GM10248 (cell line): ENCODE measurements around the gene PLXNC1.

ENCODE experiments used
- CTCF ChIA-PET: fragments of 300-600 bp; sonication (Branson Sonifier 250); formaldehyde crosslinking; extraction: SDS; loops from one replicate; lab custom pipeline; 2021; ENCODE audit warnings: antibody characterized with exemption; lab: Yijun Ruan, JAX
- POLR2A ChIA-PET: fragments of 350-650 bp; sonication (Branson Sonifier 250); formaldehyde crosslinking; extraction: SDS; loops from one replicate; lab custom pipeline; 2020; ENCODE audit warnings: antibody characterized with exemption; lab: Yijun Ruan, JAX
- DNase-seq: peaks from one replicate; pipeline ENCODE4 v3.0.0; 2012; ENCODE audit errors: extremely low spot score
- CTCF ChIP-seq: IDR thresholded peaks from 2 replicates; pipeline ENCODE4 v1.5.1; 2012; ENCODE audit warnings: mild to moderate bottlenecking, low read depth; ENCODE audit errors: extremely low read depth, missing control alignments, control extremely low read depth

PLXNC1 gene

GRCh38 chr12:94263905-94264561 lies 115.7 kb downstream of the PLXNC1 start:
- ChIA-PET POLR2A (no interaction called here), CTCF (interaction anchor here (1.4 to 2.0 kb wide), 2 partner anchors 25 to 49 kb away, joined by 3 to 10 read pairs; no protein-coding TSS in a partner anchor)
- TF ChIP-seq CTCF: no peak
- no peak for DNase-seq

GRCh38 chr12:94264736-94265485 lies 116.5 kb downstream of the PLXNC1 start:
- TF ChIP-seq CTCF: no peak
- DNase-seq: no peak
- ChIA-PET POLR2A (no interaction called here), CTCF (interaction anchor here (1.1 kb wide), 1 partner anchor 10 kb away, joined by 4 read pairs; no protein-coding TSS in a partner anchor)

- ChIA-PET CTCF (interaction anchor here (1.1 to 1.4 kb wide), 2 partner anchors 11 to 18 kb away, joined by 4 to 5 read pairs; no protein-coding TSS in a partner anchor), POLR2A (no interaction called here)
- no peak for DNase-seq
- TF ChIP-seq CTCF: no peak
These were observed 117.2 kb downstream of the PLXNC1 start for GRCh38 chr12:94265539-94265938.

DNA sequence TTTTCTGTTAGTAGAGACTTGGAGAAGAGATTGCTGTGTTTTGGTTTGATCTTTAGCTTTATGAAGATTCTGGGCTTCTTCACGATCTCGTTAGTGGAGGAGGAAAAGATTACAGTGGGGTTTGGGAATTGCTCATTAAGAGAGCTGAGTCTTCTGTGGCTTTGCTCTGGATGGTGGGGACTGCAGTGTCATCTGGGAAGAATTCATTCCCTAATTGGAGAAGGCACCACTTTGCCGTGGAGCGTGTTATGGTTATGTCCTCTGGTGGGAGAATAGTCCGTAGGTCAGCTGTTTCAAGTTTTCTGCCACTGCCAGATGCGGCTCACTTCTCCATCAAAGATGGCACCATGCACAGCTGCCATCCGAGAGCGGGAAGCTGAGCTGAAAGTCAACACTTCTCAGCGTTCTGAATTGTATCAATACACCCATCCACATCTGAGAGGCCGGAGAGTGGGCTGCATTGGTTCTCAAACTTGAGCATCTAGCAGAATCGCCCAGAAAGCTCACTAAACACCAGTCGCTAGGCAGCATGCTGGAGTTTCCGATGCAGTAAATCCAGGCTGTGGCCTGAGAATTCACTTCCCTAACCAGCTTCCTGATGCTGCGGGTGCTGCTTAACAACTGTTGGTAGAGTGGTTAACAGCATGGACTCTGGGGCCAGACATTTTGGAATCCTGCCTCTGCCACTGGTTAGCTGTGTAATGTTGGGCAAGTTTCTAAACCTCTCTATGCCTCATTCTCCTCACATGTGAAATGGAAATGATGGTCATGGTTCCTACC lies 117.8 kb downstream of the PLXNC1 start:
- no peak for TF ChIP-seq CTCF
- ChIA-PET CTCF (interaction anchor here (1.1 to 1.4 kb wide), 2 partner anchors 12 to 18 kb away, joined by 4 to 5 read pairs; no protein-coding TSS in a partner anchor), POLR2A (no interaction called here)
- no peak for DNase-seq

DNA sequence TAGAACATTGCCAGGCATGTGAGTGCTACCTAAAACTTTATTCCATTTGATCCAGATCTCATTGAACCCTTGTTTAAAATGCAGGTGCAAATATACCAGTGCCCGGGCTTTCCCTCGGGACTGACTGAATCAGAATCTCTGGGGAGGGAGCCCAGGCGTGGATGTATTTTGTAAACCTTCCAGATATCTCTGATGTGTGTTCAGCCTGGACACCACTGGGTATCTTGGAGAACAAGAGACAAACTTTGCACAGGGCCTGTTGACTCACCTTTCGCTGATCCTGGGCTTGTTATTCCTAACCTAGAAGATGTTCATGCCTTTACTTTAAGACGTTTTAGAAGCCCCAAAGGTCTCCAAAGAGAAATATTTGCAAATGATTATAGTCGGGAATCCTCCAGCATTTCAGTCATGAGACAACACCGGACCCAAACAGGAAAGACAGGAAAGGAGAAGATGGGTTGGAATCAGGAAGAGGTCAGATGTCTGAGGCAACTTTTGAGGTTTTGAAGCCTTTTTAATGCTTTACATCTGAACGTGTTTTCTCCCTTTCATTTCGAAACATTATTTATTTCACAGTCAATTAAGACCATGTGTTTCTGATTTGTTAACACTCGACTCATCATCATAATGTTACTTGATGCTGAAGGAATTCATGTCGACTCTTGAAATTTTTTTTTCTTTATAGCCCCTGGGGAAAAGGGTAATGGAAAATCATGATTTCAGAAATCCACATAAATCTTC lies 118.6 kb downstream of the PLXNC1 start:
- DNase-seq: no peak
- POLR2A ChIA-PET: no interaction called here
- CTCF ChIA-PET: interaction anchor here (1.4 kb wide), 1 partner anchor 17 kb away, joined by 5 read pairs; no protein-coding TSS in a partner anchor
- TF ChIP-seq CTCF: no peak
